PC-3 (cell line): ENCODE measurements around the gene CCDC171.

Experiments used
- CTCF ChIP-seq: fragments of 300-600 bp; sonication (generic); conservative IDR thresholded peaks from 2 replicates; pipeline ENCODE4 v1.5.1; 2017; ENCODE audit warnings: antibody characterized with exemption, low read depth, mild to moderate bottlenecking, low read length
- EZH2 ChIP-seq: fragments of 300-600 bp; sonication (generic); IDR thresholded peaks from one replicate; pipeline ENCODE4 v1.6.1; 2017; ENCODE audit warnings: antibody characterized with exemption, mild to moderate bottlenecking, low read length; ENCODE audit not compliant: unreplicated experiment
- EZH2phosphoT487 ChIP-seq: fragments of 300-600 bp; sonication (generic); IDR thresholded peaks from 2 replicates; pipeline ENCODE4 v1.6.1; 2018; ENCODE audit warnings: mild to moderate bottlenecking, antibody characterized with exemption, low read length, borderline replicate concordance

GRCh38 chr9:15519831-15520230, 33.0 kb upstream of the CCDC171 start:
- TF ChIP-seq CTCF, result no peak
- no peak for TF ChIP-seq EZH2
- TF ChIP-seq EZH2phosphoT487, result no peak
